Measurements from ENCODE around the gene RAP2C. TPM values are rescaled to one million over a fixed set of nuclear protein-coding genes. Genes with fewer than 3 reads are reported as not detected.

The RAP2C gene
- total RNA-seq, 2 experiments from 2014 or later, result 51.9 to 52.0 TPM

DNA sequence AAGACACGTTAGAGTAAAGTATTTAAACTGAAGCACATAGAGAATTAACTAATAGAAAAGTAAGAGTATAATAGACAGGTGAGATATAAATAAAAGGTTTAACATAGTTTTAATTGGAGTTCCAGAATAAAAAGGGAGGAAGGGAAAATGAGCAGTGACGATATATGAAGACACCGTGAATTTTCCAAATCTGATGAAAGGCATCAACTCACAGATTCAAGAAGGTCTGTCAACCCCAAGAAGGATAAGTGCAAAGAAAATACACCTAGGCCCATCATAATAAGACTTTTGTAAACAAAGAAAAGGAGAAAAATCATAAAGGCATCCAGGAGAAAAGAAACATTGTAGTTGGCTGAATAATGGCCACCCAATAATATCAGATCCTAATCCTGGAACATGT lies 43.9 kb upstream of the RAP2C start:
- H3K27ac ChIP-seq (ENCODE audit: low read depth in 1 of 2, low read length in 2 of 2), result no peak overlapping the region
- H3K27me3 Mint-ChIP-seq, result no peaks in the 10 kb centered on the region
- H3K9me3 Mint-ChIP-seq, result no peaks in the 10 kb centered on the region
- H3K4me1 ChIP-seq (ENCODE audit: insufficient read depth, low read length), result no peaks in the 10 kb centered on the region
- TF ChIP-seq, protein P1, sequence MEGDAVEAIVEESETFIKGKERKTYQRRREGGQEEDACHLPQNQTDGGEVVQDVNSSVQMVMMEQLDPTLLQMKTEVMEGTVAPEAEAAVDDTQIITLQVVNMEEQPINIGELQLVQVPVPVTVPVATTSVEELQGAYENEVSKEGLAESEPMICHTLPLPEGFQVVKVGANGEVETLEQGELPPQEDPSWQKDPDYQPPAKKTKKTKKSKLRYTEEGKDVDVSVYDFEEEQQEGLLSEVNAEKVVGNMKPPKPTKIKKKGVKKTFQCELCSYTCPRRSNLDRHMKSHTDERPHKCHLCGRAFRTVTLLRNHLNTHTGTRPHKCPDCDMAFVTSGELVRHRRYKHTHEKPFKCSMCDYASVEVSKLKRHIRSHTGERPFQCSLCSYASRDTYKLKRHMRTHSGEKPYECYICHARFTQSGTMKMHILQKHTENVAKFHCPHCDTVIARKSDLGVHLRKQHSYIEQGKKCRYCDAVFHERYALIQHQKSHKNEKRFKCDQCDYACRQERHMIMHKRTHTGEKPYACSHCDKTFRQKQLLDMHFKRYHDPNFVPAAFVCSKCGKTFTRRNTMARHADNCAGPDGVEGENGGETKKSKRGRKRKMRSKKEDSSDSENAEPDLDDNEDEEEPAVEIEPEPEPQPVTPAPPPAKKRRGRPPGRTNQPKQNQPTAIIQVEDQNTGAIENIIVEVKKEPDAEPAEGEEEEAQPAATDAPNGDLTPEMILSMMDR (IDR thresholded peaks at IDR 0.05), result no peak
- intact Hi-C loops (cut with DNase I, micrococcal nuclease), result no loop called here
- ChIA-PET CTCF (no interaction called here), POLR2A (no interaction called here)
- no peaks in the 10 kb centered on the region for H3K4me1 Mint-ChIP-seq (ENCODE audit: low read depth)
- no peaks in the 10 kb centered on the region for H3K9me3 ChIP-seq (ENCODE audit: control insufficient read depth in 1 of 2, insufficient read depth in 1 of 2, low read length in 2 of 2)
- no peak overlapping the region for H3K27ac Mint-ChIP-seq
- H3K27me3 ChIP-seq (ENCODE audit: control insufficient read depth in 1 of 2, insufficient read depth in 2 of 2, low read length in 2 of 2), result no peaks in the 10 kb centered on the region
- H3K36me3 Mint-ChIP-seq (ENCODE audit: low read depth), result no peaks in the 10 kb centered on the region
- no peak overlapping the region for H3K4me3 Mint-ChIP-seq
- ATAC-seq (ENCODE audit: poor library complexity) (no peak), DNase-seq (no peak)
- H3K36me3 ChIP-seq (ENCODE audit: insufficient read depth, low read length), result no peaks in the 10 kb centered on the region
- H3K4me3 ChIP-seq (ENCODE audit: low read length), result no peak overlapping the region

DNA sequence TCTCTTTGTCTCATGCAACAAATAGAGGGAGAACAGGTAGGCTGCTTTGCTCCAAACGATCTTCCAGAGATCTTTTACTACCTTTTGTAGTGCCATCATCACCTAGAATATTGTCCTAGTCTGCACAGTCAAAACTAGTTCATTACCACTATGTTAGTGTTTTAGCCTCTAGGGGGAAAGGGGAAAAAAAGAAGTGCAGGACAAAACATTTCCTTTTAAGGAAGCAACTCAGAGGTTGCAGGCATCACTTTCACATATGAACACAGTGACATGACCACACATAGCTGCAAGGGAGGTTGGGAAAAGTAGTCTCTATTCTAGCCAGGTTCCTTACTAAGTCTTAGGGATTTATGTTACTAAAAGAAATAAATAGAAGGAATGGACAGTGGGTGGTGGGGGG lies 39.3 kb upstream of the RAP2C start:
- H3K4me3 Mint-ChIP-seq, result no peak overlapping the region
- H3K9me3 ChIP-seq (ENCODE audit: control insufficient read depth in 1 of 2, insufficient read depth in 1 of 2, low read length in 2 of 2), result no peaks in the 10 kb centered on the region
- CTCF ChIA-PET, result no interaction called here

DNA sequence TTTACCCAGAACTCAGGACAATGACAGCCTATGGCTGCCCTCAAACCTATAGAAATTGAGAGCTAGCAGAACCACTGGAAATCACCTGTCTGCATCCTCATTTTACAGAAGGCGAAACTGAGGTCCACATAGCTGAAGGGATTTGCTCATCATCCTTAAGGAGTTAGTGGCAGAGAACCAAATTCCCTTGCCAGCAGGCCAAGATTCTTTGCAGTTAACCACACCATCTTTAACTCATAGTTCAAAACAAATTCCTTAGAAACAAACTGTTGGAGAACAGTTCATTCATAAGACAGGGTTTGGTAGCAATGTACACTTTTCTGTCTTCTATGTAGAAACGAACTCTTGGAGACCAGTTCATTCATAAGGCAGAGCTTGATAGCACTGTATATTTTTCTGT lies 37.9 kb upstream of the RAP2C start:
- Mint-ChIP-seq H3K4me3 (no peak overlapping the region), H3K36me3 (ENCODE audit: low read depth) (no peaks in the 10 kb centered on the region), H3K27me3 (no peaks in the 10 kb centered on the region), H3K9me3 (no peaks in the 10 kb centered on the region), H3K4me1 (ENCODE audit: low read depth) (no peaks in the 10 kb centered on the region), H3K27ac (no peak overlapping the region)
- Histone ChIP-seq H3K4me3 (ENCODE audit: low read length) (no peak overlapping the region), H3K36me3 (ENCODE audit: insufficient read depth, low read length) (no peaks in the 10 kb centered on the region), H3K27me3 (ENCODE audit: control insufficient read depth in 1 of 2, insufficient read depth in 2 of 2, low read length in 2 of 2) (no peaks in the 10 kb centered on the region), H3K4me1 (ENCODE audit: insufficient read depth, low read length) (no peaks in the 10 kb centered on the region), H3K27ac (ENCODE audit: low read depth in 1 of 2, low read length in 2 of 2) (no peak overlapping the region), H3K9me3 (ENCODE audit: control insufficient read depth in 1 of 2, insufficient read depth in 1 of 2, low read length in 2 of 2) (no peaks in the 10 kb centered on the region)
- intact Hi-C loops (cut with DNase I, micrococcal nuclease), result no loop called here
- ATAC-seq (ENCODE audit: poor library complexity) (no peak), DNase-seq (no peak)
- ChIA-PET POLR2A (no interaction called here), CTCF (no interaction called here)
- TF ChIP-seq, protein P1 (IDR thresholded peaks at IDR 0.05), result no peak

More for the DNA sequence above, 39.3 kb upstream of the RAP2C start:
- Histone ChIP-seq H3K27me3 (ENCODE audit: control insufficient read depth in 1 of 2, insufficient read depth in 2 of 2, low read length in 2 of 2) (no peaks in the 10 kb centered on the region), H3K27ac (ENCODE audit: low read depth in 1 of 2, low read length in 2 of 2) (no peak overlapping the region), H3K36me3 (ENCODE audit: insufficient read depth, low read length) (no peaks in the 10 kb centered on the region), H3K4me1 (ENCODE audit: insufficient read depth, low read length) (no peaks in the 10 kb centered on the region), H3K4me3 (ENCODE audit: low read length) (no peak overlapping the region)
- DNase-seq (no peak), ATAC-seq (ENCODE audit: poor library complexity) (no peak)
- Mint-ChIP-seq H3K4me1 (ENCODE audit: low read depth) (no peaks in the 10 kb centered on the region), H3K36me3 (ENCODE audit: low read depth) (no peaks in the 10 kb centered on the region), H3K9me3 (no peaks in the 10 kb centered on the region), H3K27ac (no peak overlapping the region), H3K27me3 (no peaks in the 10 kb centered on the region)
- POLR2A ChIA-PET, result no interaction called here
- TF ChIP-seq, protein P1 (IDR thresholded peaks at IDR 0.05), result no peak
- intact Hi-C loops (cut with DNase I, micrococcal nuclease), result no loop called here

Measured in CD4-positive, alpha-beta T cell (primary cell).